NCI-H345 treated with DMSO at 0.1 percent for 48 hours (cell line): Measurements from ENCODE around the gene GGT5.
"Not testable (repeated sequence)": the region's sequence is repeated elsewhere in the genome, so short reads cannot be mapped to it uniquely, and the experiment has no call there.

ENCODE experiments used
- DNase-seq: peaks from one replicate; lab custom pipeline; 2025; ENCODE audit not compliant: unreplicated experiment; lab: John Stamatoyannopoulos, UW

GGT5 gene

GRCh38 chr22:24245030-24245431, at the start of gene GGT5:
TSS of gene GGT5 (minus strand) at chr22:24245082. CDS start at chr22:24244725, 357 bp downstream.
- not testable (repeated sequence) for DNase-seq

- not testable (repeated sequence) for DNase-seq
These were observed 47.4 kb upstream of the GGT5 start for GRCh38 chr22:24292202-24292830.

GRCh38 chr22:24291515-24292201, 46.8 kb upstream of the GGT5 start:
- DNase-seq: no peak

GRCh38 chr22:24290459-24290858, 45.6 kb upstream of the GGT5 start:
- no peak for DNase-seq

- DNase-seq: no peak
These were observed 44.9 kb upstream of the GGT5 start for GRCh38 chr22:24289741-24290163.

- DNase-seq: no peak
These were observed 44.2 kb upstream of the GGT5 start for GRCh38 chr22:24289114-24289513.

- DNase-seq: not testable (repeated sequence)
These were observed 42.9 kb upstream of the GGT5 start for GRCh38 chr22:24287801-24288200.

GRCh38 chr22:24287212-24287611, 42.3 kb upstream of the GGT5 start:
- not testable (repeated sequence) for DNase-seq

- DNase-seq: no peak
These were observed 40.4 kb upstream of the GGT5 start for GRCh38 chr22:24285245-24285644.

- DNase-seq: no peak
These were observed 39.9 kb upstream of the GGT5 start for GRCh38 chr22:24284747-24285203.

GRCh38 chr22:24282401-24282800, 37.5 kb upstream of the GGT5 start:
- no peak for DNase-seq

- not testable (repeated sequence) for DNase-seq
These were observed 35.5 kb upstream of the GGT5 start for GRCh38 chr22:24280363-24280762.

- not testable (repeated sequence) for DNase-seq
These were observed 30.0 kb upstream of the GGT5 start for GRCh38 chr22:24274696-24275405.

- not testable (repeated sequence) for DNase-seq
These were observed 29.0 kb upstream of the GGT5 start for GRCh38 chr22:24273906-24274305.

GRCh38 chr22:24273031-24273430, 28.1 kb upstream of the GGT5 start:
- not testable (repeated sequence) for DNase-seq

GRCh38 chr22:24271386-24271854, 26.5 kb upstream of the GGT5 start:
- DNase-seq: no peak

GRCh38 chr22:24270556-24271385, 25.9 kb upstream of the GGT5 start, which contains the start of gene SPECC1L:
TSS of gene SPECC1L (plus strand) at chr22:24270831. CDS start at chr22:24302232, 31,401 bp downstream.
- peak; percentile 56 for DNase-seq

GRCh38 chr22:24266495-24266894, 21.6 kb upstream of the GGT5 start:
- DNase-seq: not testable (repeated sequence)

GRCh38 chr22:24265734-24266133, 20.9 kb upstream of the GGT5 start:
- DNase-seq: no peak

- not testable (repeated sequence) for DNase-seq
These were observed 19.5 kb upstream of the GGT5 start for GRCh38 chr22:24264329-24264896.
